HG03066 (cell line): Measurements from ENCODE around the gene PKIG.
A peak's percentile ranks its signal among the peaks of the same experiment; 100 is the strongest.

Source experiments
- ATAC-seq: cut with Tn5 transposase; IDR thresholded peaks from one replicate; pipeline ENCODE4 v1.9.1; 2021; ENCODE audit warnings: low read depth; ENCODE audit not compliant: unreplicated experiment

PKIG gene

DNA sequence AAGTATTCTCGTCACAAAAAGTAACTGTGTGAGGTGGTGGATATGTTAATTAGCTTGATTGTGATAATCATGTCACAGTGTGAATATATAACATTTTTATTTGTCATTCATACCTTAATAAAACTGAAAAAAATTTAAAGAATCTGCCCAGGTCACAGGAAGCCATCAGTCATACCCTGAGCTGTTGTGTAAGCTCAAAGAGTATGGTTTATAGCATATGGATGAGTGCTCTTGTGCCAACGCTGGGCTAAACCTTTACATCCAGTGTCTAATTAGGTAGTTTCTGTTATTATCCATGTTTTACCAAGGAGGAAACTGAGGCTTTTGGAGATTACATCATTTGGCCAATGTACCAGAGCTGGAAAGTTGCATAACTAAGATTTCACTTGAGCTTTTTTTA, 11.4 kb downstream of the PKIG start:
- ATAC-seq = no peak

DNA sequence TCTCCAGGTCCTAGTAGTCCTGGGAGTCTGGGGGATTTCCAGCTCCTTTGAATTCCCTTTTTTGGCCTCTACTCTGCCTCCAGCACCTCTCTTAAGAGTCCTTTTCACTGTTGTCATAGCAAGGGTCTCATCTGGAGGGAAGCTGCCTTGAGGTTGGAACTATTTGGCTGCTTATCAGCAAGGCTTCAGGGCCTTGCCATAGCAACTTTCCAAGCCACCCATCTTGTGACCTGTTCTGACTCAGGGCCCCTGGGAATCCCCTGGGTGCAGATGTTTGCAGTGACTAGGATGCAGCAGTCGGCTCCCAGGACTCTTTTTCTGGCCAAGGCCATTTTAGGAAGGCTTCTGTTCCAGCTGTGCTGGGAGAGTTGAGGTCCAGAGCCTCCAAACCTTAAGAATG, 12.4 kb downstream of the PKIG start:
- no peak for ATAC-seq

DNA sequence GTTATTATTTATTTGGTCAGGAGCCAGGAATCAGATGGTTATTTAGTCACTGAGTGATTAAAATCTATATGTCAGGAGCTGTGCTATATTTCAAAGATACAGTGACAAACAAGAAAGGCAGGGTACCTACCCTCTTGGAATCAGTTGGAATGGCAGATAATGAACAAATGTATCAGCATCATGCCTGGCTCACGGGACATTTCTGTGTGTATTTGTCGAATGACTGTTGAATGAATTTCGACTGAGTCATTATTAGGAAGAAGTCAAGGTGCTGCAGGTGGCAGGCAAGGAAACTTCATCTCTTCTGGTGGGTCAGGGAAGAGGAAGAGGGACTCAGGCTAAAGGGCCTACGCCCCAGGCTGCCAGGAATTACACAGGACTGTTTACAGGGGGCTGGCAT, 13.6 kb downstream of the PKIG start:
- ATAC-seq = no peak

DNA sequence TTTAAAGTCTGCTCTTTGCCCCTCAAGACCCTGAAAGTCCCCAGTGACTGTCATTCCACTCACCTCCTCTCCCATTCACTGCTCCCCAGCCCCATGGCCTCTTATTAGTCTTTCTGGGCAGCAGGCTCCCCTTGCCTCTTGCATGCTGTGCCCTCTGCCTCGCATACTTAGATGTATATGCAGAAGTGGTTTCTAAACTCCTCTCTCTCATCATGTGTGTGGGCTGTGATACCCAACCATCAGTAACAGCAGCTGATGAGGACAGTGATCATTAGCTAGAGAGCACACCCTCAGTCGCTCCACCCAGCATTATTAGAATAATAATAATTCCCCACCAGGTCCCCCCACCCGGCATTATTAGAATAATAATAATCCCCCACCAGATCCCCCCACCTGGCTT, 14.5 kb downstream of the PKIG start:
- ATAC-seq = no peak

DNA sequence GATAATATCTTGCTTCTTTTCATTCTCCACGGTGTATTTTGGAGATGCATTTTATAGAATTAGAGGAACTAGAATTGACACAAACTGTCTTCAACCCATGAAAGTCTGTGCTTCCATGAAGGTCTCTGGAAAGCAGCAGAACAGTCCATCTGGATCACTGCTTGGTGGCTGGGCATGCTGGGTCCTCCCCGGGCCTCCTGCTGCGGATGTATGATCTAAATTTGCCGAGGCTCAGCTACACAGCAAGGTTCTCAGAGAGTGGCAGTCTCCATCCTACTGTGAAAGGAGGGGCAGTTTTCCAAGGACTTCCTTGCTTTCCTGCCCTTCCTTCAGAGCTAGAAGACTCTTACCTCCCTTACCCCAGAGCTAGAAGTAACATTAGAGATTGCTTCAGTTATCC, 15.1 kb downstream of the PKIG start:
- no peak for ATAC-seq

DNA sequence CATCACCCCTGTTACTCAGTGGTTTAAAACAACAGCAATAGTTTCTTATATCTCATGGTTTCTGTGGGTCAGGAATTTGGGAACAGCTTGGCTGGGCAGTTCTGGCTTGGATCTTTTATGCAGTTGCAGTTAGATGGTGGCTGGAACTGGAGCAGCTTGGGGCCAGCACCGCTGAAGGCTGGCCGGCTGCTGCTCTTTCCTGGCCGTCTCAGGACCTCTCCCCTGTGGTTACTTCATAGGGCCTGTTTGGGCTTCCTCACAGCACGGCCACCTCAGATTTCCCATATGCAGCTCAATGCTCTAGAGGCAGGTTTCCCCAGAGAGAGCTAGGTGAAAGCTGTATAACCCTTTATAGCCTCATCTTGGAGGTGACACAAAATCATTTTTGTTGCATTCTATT, 15.6 kb downstream of the PKIG start:
- ATAC-seq = no peak

DNA sequence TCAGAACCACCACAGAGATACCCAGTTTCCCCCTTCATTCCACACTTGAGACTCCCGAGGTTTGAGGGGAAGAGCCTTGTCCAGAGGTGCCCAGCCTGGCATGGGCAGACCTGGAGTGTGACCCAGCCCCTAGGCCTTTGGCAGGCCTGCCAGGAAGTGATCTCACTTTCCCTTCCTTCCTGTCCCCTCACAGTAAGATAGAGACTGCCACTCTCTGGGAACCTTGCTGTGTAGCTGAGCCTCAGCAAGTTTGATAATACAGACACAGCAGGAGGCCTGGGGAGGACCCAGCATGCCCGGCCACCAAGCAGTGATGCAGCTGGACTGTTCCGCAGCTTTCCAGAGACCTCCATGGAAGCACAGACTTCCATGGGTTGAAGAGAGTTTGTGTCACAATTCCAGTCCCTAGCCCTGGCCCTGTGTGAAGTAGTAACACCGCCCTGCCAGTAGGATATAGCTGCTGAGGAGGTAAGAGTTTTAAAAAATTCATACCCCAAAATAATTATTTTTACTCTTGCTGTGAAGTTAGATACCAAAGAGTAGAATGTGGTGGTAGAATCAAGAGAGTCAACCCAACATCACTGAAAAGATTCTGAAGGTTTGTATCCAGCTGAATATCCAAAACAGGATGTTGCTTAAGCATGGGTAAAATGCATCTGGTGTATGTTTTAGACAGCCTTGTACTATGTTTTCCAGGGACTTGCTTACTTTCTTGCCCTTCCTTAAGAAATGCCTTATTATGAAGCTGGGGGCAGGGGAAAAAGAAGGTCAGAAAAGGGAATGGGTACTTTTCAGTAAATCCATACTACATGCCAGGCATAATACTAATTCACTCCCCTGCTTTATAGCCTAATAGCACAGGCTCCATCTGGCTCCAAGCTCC, 16.3 kb downstream of the PKIG start:
- ATAC-seq = no peak

DNA sequence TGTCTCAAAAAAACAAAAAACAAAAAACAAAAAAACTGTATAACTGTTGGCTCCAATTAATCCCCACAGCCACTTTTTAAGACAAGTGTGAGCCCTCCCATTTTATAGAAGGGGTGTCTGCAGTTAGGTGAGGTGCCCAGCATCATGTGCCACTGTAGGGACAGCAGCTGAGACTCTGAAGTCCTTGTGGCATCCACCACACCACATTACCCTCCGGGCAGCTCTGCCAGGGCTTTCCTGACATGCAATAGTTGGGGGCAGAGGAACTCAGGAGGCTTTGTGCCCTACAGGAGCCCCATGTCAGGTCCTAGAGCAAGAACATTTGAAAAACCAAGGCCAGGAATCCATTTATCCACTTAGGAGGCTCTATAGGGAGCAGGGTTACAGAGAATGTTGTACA, 17.3 kb downstream of the PKIG start:
- no peak for ATAC-seq

DNA sequence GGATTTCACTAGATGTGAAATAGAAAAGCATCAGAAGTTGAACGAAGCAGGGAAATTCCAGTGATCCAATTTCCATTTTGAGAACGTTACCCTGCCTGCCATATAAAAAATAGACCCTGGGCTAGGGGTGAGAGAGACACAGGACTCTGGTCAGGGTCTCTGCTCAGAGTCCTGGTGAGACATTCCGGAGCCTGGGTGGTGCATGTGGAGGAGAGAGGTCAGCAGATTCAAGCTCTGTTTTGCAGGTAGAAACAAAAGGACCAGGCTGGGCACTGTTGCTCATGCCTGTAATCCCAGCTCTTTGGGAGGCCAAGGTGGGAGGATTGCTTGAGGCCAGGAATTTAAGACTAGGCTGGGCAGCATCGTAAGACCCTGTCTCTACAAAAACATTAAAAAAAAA, 17.9 kb downstream of the PKIG start:
- no peak for ATAC-seq

DNA sequence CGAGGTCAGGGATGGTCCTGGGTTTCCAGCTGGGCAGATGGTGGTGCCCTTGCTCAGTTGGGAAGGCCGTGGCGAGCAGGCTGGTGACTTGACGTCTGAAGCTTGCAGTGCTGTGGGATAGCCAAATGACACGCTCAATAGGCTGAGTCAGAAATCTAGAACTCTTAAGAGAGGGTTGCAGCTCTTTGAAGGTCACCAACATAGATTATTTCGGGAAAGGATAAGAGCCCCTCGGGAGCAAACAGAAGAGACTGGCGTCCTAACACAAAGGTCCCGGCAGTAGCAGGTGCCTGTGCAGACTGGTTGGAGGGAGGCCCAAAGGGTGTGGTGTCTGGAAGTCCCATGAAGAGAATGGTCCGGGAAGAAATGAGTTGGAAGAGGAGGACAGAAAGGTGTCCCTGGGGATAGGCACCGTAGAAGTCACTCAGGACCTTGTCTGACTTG, 18.4 kb downstream of the PKIG start:
- no peak for ATAC-seq

DNA sequence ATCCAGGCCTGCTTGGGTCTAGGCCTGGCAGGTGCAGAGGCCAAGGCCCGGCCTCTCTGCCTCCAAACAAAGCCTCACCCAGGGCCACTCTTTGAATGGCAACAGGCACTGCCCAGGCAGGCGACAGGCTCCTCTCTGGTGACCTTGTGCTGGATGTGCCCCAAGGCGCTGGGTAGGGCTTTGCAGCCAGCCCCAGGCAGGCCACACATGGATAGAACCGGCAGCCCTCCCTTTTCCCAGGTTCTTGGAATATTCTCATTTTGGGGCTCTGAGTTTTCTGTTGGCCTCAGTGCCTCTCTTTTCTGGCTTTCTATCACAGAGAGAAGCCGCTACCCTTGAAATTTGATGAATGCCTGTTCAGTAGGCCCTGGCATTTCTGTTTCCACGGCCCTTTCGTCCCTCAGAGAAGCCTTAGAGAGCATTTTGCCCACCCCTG, 18.9 kb downstream of the PKIG start:
- ATAC-seq = no peak

DNA sequence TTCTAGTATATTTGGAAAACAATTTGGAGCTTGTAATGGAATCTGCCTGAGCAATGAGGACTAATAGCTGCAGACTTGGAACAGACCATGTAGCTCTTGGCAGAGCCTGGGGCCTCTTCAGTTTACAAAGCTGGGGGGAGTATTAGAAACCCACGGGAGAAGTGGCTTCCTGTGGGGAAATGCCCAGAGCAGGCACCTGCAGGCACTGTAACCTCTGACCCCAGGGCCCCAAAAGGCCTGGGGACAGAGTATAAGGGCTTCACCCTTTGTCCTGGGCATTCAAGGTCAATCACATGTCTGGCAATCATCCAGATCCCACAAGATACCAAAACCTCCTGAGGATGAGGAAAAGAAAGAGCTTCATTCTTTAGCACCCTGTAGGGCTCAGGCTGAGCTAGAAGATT, 19.4 kb downstream of the PKIG start:
- ATAC-seq = no peak

DNA sequence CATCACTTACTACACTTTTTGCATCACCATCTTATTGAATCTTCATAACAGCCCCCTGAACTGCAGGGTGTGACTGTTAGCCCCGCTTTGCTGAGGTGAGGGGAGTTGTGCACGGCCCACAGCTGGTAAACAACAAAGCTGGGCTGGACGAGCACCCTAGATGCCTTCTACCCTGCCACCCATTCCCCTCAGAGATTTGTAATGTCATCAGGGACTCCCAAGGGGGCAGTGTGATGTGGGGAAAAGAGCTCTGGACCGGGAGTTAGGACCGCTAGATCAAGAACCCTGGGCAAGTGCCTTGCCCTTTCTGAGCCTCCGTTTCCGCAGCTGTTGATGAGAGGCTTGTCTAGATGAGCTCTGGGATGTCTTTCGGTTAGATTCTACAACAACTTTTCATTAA, 20.9 kb downstream of the PKIG start:
- ATAC-seq = no peak

DNA sequence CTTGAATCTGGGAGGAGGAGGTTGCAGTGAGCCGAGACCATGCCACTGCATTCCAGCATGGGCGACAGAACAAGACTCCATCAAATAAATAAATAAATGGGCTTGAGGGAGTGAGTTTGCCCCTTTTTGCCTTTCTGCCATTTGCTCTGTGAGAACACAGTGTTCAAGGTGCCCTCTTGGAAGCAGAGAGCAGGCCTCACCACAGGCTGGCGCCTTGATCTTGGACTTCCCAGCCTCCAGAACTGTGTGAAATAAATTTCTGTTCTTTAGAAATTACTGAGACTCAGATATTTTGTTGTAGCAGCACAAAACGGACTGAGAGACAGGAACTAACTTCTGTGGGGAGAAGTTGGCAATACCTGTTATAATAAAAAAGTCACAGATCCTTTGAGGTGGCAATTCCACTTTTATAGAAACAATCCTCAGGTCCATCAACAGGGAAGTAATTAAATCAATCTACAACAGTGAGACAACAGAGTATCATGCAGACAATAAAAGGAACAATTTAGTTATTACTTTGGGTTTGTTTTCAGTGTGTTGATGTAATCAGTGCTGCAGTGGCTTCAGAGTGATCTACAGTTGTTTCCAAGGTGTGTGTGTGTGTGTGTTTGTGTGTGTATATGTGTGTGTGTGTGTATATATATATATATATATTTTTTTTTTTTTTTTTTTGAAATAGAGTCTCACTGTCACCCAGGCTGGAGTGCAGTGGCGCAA, 24.5 kb downstream of the PKIG start:
- no peak for ATAC-seq

DNA sequence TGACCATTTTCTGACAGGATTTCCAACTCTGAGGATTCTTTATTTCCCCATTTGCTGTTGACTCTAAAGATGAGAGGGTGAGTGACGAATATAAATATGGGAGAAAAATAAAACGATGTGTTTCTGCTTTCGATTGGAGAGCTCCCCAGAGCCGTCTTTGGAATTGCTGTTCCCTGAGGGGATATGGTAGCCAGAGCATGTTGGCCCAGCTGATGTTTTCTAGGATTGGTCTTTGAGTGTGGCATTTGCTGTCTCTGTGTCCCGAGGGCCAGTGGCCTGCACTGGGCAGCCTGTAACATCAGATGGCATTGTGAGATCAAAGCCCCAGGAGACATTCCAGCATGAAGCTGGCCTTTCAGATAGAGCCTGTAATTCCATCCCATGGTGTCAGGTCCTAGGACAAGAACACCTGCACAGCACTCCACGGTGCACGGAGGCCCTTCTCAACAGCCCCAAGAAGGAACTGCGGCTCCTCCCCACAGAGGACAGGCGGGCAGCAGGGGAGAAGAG, 26.7 kb downstream of the PKIG start:
- ATAC-seq = no peak

DNA sequence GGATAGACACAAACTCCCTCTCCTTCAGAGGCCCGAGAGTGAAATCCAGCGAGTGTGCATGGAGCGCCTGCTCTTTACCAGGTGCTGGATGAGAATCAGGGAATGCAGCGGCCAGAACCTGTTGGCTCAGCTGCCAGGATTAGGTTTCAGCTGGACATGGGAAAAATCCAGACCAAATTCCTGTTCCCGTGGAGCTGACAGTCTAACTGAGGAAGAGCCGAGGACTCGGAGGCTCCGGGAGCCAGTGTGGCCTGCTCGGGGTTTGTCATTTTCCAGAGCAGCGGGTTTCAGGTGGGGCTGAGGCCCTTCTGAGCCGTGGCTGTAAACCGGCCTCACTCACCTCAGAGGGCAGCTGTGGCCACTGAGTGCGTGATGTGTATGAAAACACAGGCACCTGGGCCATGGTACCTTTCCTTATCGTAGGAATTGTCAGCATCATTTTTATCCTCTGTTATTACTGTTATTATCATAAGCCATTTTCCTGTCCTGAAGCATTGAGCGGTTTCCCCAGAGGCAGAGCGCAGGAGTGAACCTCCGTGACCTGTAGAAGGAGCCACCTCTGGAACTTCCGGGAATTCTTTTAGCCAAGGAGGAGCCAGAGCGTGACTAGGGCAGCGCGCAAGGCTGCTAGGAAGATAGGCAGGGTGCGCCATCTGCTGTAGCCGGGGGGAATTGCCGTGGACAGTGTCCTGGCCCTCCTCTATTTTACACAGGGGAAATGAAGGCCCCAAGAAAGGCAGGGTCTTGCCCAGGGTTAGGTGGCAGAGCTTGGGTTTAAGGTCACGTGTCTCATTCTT, 27.3 kb downstream of the PKIG start:
- peak; percentile 68 for ATAC-seq

DNA sequence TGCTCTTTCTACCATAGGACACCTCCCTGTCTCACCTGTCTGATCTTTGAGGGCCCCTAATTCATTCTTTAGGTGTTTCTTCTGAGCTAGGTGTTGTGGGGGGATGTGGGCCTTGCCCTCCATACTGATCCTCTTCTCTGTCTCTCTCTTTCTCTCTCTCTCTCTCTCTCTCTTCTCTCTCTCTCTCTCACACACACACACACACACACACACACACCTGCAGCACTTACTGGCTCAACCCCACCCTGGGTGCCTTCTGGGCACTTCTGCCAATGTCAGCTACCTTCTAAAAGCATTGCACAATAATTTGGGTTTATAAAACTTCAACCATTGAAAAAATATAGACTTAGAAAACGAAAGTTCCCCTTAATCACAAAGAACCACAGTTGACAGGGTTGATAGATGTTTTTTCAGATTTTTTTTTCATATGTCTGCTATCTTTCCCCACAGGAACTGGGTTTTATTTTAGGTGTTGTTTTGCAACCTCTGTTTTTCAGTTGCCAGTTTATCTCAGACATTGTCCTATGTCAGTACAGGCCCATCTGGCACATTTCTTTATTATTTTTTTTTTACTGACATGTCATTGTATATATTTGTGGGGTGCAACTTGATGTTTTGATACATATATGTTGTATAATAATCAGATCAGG, 28.1 kb downstream of the PKIG start:
- ATAC-seq = peak; percentile 27

DNA sequence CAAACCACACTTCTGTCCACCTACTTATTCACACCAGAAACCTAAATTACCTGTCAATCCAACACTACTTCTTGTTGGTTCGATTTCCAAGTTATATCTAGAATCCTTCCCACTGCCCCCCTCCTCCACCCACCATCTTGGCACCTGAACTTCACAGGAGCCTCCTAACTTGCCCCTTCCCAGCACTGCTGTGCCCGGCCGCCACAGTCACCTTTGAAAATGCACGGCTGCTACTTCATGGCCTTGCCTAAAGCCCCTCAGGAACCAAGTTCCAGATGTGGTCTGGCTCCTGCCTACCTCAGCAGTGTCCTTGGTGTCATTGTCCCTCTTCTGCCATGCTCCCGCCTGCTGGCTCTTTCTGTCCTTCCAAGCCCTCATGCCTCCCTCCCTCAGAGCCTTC, 31.2 kb downstream of the PKIG start:
- no peak for ATAC-seq

DNA sequence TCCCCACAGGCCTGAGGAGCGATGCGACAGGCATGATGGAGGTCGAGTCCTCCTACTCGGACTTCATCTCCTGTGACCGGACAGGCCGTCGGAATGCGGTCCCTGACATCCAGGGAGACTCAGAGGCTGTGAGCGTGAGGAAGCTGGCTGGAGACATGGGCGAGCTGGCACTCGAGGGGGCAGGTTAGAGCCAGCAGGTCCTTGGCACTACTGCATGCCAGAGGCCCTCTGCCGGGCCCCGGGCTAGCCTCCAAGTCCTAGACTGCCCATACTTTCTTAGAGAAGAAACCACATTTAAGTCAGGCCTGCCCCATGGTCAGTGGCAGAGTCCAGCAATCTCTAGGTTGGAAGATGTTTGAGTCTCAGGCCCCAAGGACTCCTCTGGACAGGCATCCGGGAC, 32.1 kb downstream of the PKIG start:
- no peak for ATAC-seq

DNA sequence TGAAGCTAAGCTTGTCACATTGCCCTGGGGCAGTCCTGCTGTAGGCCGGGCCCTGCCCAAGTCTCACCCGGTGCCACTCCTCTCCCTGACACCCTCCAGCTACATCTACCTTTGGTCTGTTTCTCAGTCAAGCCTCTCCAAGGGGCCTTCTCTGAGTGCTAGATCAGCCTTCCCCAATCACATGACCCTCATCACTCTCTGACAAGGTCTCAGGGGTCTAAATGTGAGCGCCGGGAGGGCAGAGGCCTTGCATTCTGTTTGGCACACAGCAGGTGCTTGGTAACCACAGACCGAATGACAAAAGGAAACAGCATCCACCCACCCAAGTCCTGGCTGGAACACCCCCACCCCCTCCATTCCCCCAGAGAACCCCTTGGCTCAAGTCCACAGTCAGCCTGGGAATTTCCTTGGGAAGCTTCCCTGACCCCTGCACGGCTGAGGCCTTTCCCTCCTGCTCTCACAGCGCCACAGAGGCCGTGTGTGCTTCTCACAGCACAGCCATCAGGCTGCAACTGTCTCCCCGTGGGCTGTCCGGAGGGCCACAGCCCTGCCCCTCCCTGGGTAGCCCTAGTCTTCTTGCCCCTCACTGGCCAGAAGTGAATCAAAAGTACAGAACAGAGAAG, 32.9 kb downstream of the PKIG start:
- no peak for ATAC-seq
